HT-29 (cell line): ENCODE results near the gene SLC45A2. TPM values are rescaled to one million over a fixed set of nuclear protein-coding genes. Genes with fewer than 3 reads are reported as not detected.

Source experiments
- DNase-seq: peaks from one replicate; pipeline ENCODE4 v3.0.0-alpha.2; 2015; ENCODE audit warnings: low spot score
- total RNA-seq: library from RNA; depleted of rRNA; stranded (reverse); fragments of >200 nt; shearing (Covaris generic); gene quantifications from 2 replicates; pipeline ENCODE4 v1.2.3, GENCODE V29; 2014

SLC45A2 gene
- total RNA-seq, 1 experiment from 2014 or later, result not detected

DNA sequence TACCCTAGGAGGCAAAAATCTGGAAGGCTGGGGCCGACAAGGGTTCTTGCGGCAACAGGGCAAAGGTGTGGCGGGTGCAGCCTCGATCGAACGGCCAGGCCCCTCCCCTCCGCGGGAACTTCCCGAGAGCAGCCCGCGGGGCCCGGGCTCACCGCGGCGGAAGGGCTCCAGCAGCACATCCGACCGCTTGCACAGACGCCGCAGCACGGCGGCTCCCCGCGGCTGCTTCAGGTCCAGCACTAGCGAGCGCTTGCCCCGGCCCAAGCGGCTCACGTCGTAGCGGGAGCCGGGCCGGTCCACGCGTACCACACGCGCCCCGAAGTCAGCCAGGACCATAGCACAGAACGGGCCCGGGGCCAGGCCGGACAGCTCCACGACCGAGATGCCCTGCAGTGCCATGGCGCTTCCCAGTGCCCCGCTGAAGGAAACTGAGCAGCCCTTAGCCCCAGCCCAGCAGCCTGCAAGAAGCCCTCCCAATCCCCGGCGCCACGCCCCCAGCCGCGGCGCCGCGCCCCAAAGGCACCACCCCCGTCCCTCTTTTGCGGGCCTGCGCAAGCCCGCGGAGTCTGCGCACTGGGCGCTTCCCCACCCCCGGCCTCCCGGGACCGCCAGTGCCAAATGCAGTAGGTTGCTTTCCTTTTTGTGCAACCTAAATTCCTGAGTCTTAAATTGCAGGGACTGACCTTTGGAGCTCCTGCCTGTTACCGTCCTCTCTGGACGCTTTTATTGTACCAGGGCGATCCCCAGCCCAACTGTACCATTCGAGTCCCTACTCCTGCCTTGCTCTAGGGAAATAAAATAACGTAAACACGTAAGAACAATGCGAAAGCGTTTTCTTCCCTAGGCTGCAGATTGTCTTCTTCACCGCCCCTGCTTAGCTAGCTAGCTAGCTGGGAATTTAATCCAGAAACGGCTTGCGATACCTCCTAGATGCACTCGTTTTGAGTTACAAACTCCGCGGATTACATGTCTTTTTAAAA lies 23.4 kb upstream of the SLC45A2 start, which contains the start of gene AMACR:
AMACR (minus strand) TSS at position 430 of the 980 bp plus-strand sequence; CDS start at position 399, 31 bp downstream.
- DNase-seq, result peak; percentile 94

DNA sequence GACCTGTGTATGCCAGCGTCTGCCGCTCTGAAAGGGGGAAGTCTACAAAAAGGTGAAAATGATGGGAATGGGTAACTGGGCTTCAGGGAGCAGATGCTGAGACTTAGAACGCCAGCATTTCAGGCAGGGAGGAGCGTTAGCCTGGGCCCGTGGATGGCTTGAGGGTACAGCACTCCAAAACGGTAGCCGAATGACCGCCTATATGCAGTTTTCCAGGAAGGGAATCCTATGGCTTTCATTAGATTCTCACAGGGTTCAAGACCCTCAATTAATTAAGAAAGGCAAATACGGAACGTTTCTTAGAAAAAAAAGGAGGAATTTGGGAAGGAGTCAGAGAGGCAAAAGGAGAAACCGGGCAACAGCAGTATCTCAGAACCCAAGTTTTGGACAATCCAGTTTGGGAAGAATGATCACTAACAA lies 22.7 kb upstream of the SLC45A2 start:
- DNase-seq, result no peak

DNA sequence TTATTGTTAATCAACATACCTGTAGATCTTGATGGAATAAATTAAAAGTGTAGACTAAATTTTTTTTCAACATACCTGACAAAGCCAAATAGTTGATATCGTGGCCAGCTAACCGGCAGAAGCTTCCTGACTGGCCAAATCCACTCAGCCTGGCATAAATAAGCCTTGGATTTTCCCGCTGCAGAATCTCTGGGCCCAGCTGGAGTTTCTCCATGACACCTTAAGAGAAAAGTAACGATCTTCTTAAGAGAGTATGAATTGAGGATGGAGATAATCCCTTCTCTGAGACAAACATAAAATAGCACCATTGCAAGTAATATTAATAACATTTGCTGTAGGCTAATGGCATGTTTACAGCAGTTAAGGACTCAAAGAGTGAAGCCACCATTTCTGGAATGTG lies 21.2 kb upstream of the SLC45A2 start:
- no peak for DNase-seq

DNA sequence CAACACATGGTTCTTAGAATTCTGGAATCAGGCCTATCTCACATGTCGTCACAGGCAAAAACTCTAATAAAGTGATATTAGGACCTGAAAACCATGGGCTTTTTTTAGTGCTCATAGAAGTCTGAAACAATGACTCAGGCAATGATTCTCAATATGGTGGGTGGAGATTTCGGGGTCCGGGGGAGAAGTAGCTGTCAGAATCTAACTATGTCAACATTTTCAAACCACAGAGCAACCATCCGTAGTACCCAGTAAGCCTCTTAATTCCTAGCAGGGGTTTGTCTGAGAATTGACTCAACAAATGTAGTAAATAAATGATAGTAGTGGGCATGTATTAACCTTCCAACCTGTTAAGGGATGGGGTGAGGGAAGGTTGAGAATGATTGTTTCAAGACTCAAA lies 20.7 kb upstream of the SLC45A2 start:
- no peak for DNase-seq

DNA sequence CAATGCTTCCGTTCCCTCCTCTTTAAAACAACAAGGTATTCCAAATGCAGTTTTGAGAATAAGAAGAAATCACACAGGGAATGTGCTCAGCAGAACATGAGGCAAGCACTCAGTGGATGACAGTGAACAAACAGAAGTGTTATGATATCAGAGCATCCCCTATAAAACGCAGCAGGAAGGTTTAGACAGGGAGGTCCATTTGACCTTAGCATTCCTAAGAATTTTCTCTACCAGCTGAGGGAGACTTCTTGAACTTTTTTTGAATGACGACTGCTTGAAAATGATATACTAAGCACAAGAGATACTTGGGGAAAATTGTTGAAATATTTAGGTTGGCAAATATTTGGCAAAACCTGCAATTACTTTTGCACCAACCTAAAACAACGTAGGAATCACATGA lies 19.4 kb upstream of the SLC45A2 start:
- no peak for DNase-seq

DNA sequence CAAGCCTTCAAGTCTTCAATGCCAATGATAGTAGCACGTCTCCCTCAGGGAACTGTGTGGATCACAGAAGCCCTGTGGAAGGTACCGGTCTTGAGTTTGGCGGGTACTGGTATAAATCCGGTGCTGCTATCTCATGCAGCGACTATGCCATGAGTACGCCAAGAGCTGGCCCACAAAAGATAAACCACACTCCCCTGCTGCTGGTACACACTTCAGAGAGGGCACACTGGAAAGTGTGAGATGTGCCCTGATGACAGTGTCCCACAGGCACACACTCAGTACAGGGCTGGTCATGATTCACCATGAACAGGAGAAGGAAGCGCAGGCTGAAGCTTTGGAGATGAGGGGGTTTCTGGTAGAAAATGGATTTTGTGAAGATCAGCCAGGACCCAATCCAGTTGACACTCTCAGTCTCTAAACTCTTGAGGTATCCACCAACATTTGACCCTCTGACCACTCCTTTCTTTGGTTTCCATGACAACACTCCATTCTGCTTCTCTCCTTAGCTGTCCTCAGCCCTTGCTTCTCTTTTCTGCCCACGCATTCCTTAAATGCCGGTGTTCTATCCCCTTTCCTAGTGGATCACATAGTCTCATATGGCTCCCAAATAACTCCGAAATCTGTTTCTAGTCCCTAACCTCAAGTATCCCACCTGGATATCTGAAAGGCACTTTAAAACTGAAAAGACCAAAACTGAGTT lies 18.3 kb upstream of the SLC45A2 start:
- DNase-seq, result no peak

DNA sequence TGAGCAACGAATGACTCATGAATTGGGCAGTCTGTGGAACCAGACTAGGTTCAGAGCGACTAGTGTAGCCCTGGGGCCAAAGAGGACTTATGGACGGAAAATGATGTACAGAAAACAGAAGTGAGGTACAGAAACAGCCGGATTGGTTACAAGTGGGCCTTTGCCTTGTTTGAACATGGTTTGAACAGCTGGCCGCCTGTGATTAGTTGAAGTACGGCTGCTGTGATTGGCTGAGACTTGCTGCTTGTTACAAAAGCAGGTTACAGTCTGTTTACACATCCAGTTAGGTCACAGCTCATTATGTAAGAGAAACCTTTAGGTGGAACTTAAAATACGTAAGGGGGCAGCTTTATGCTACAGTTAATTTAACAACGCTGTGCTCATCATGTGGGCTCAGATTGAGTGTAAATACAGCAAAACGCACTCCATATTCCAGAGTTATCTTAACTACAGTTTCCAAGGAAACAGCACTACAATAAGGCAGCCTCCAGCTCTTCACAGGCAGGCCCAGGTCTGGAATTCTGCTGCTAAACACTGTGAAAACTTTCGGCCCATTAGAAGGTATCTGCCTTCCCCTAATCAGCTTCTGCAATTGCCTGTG lies 16.8 kb upstream of the SLC45A2 start:
- no peak for DNase-seq

DNA sequence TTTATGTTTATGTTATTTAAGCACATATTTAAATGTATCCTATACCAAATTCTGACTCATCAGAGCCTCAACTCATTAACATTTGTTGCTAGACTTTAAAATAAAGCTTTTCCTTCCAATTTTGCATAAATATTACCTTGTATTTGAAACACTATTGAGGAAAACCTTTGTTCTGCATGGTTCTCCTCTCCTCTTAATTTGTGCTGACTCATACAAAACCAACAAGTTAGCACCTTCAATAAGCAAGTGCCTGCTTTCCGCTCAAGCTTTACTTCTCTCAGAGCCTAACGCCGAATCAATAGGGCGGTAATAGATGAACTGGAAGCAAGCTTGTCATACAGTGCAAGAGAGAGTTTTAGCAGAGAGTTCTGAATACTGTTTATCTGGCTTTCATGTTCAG lies 15.5 kb upstream of the SLC45A2 start:
- DNase-seq, result no peak

DNA sequence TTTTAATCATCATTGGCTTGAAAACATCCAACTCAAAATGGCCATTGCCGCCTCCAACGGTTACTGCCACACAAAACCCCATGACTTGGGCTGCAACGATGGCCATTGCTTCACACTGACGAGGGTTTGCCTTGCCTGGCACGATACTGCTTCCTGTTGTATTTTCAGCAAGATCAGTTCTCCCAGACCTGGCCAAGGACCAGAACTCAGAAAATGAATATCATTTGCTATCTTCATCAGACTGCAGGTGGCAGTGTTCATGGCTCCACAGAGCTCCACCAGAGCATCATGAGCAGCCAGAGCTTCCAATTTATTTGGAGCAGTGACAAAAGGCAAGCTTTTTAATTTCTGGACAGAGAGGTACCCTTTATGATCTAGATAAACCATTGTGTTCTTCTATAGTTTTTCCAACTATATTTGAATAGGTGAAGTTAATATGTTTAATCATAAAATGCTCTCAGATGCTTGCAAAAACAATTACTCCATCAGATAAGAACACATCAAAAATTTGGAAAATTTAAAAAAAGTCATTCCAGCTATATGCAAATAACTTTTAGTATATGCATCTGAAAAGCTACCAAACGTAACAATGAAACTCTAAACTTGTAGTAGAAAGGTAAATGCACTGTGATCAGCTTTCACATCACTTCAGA lies 13.0 kb upstream of the SLC45A2 start:
- DNase-seq, result peak; percentile 81

DNA sequence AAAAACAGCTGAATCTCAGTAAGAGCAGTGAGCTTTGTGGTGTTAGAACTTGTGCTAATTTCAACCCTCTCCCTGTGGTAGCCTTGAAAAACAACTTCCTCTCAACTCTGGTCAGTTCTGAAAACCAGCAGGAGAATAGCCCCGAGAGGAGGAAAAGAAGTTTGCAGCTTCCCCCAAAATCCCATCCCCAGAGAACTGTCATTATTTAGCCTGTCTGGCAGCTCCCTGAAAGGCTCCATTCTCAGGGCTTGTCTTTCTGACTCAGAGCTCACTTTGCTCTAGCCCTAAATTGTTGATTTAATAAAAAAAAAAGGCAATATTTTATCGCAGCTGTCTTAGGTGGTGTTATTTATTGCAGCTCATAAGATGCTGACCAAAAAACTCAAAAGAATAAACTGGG lies 11.4 kb upstream of the SLC45A2 start:
- no peak for DNase-seq

DNA sequence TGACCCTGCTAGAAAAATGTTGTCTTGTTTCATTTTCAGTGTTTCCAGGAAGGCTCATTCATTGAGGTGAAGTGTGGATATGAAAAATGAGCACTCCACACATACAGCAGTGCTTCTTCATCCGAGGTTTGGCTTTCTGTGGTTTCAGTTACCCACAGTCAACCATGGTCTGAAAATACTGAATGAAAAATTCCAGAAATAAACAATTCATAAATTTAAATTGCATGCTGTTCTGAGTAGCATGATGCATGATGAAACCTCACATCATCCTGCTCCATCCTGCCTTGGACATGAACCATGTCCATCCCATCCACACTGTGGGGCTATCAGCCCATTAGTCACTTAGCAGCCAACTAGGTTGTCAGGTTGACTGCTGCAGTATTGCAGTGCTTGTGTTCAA lies 10.4 kb upstream of the SLC45A2 start:
- DNase-seq, result peak; percentile 15

DNA sequence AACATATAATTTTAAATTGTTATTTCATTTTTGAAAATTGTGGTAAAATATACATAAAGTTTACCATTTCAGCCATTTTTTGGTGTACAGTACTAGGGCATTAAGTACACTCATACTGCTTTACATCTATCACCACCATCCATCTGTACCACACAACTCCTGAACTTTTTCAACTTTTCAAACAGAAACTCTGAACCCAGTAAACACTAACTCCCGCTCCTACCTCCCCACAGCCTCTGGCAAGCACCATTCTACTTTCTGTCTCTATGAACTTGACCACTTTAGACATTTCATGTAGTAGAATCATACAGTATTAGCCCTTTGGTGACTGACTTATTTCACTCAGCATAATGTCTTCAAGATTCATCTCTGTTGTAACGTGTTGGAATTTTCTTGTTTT lies 8.4 kb upstream of the SLC45A2 start:
- DNase-seq, result no peak

DNA sequence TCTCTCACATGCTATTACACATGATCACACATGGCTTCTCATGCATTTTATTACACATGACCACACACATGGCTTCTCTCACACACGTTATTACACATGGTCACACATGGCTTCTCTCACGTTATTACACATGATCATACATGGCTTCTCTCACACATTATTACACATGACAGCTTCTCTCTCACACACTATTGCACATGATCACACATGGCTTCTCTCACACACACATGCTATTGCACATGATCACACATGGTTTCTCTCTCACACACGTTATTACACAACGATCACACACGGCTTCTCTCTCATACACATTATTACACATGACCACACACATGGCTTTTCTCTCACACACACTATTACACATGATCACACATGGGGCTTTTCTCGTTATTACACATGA lies 954 bp upstream of the SLC45A2 start:
- no peak for DNase-seq

DNA sequence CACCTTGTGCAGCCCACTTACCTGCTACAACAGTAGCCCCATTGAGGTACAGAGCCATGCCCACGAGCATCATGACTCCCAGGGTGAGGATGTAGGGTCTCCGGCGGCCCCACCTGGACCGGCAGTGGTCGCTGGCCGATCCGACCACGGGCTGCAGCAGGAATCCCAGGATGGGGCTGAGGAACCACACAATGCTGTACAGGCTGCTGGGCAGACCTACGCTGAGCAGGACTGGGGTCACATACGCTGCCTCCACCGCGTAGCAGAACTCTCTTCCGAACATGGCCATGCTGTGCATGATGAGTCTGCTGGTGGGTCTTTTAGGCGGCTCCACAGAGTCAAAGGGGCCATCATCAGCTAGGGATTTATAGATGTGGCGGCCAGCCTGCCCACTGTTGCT lies 315 bp downstream of the SLC45A2 start:
- DNase-seq, result no peak

DNA sequence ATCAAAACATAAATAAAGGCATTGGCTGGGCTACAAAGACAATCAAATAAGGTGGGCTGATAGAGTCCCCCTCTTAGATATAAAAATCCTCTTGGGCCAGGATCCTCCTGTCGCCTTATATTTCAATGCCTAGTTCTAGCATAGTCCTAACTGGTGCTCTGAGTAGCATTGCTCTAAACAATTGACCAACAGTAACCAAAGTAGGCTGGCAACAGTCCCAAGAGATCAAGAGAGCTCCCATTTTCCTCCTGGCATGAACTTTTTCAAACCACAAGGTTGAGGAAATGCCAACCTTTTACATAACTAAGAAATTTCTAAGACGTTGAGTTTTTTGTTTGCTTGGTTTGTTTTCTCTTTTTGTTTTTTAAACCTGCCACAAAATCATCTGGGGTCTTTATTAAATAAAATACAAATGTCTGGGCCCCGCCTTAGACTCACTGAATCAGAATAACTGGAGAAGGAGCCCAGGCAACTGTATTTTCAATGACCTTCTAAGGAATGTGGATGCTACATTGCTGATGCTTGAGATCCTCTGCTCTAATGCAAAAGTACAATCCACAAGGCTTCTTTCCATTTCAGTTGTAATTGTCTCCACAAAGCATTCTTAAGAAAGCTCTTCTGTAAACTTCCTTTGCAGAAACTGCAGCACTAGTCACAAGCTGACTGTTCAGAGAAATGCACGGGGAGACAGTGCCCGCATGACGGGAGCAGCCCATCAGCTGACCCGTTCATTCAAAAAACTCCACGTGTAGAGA lies 2.9 kb downstream of the SLC45A2 start:
- DNase-seq, result no peak

DNA sequence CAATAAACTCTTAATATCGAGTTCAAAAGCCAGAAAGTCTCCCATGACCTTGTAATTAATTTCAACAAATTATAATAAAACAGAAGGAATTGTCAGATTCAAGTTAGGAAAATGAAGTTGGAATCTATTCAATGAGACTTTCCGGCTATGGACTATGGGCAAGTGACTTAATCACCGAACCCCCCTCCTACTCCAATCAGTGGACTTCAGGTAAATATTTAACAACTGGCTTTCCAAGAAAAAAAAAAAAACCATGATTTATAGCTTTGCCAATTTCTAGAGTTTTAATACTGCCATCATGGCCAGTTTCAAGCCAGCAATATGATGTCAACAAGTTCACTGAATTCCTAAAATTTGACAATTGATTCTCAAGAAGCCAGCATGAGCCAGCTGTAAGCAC lies 4.5 kb downstream of the SLC45A2 start:
- no peak for DNase-seq

DNA sequence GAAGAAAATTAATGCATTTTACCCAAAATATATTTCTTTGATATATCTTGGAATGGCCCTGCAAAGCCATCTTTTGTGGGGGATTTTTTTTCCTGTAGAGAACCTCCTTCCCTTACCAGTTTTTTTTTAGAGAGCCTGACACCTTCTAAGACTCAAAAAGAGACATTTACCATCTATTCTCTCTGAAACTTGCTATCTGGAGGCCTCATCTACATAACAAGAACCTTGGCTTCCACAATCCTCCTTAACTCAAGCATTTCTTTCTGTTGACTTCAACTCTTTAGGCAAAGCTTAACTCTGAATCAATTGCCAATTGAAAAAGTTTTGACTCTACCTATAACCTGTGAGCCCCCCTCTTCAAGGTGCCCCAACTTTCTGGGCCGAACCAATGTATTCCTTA lies 6.2 kb downstream of the SLC45A2 start:
- no peak for DNase-seq

DNA sequence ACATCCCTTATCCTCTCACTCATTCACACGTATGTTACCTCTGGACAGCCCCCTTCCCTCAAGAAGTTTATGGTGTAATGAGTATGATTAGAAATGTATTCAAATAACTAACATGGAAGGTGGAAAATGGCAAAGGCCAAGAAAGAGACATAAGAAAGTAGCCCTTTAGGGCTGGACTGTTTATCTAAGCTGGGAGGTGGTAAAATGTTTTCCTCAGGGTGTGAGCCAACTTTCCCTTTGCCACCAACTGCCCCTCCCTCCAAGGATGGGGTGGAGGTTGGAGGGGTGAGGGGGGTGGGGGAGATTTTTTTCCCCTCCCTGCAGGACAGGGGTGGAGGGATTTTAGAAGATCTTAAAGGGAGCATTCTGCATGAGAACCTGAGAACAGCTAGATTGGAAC lies 8.2 kb downstream of the SLC45A2 start:
- no peak for DNase-seq

DNA sequence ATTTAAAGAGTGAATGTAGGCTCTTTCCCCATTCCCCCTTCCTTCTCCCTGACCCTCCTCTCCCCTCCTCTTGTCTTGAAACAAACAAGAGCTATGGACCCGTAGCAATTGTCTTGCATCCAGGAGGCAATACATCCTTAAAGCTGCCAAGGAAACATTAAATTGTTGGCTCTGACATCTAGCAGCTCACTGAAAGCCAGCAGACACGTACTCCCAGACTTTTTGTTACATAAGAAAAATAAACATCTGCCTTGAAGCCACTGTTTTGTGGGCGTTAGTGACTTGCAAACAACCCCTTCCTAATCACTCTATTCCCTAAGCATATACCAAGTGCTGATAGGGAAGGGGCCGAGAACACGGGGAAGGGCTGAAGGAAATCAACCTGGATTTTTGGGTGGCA lies 8.6 kb downstream of the SLC45A2 start:
- no peak for DNase-seq

DNA sequence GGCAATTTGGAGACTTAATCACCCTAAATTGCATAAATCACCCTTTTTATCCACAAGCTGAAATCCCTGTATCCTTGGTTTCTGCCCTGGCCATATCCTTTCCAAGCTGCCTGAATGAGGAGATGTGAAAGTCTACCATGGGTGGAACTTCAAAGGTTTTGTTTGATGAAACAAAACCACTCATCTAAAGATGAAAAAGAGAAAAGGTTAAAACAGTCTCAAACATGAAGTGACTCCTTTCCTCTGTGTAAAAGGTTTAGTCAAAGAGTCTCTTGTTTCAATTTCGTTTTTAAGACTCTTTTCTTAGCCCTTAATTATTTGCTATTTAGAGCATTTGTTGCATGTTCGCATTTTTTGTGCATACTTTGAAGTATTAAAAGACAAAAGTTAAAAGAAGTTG lies 11.2 kb downstream of the SLC45A2 start:
- DNase-seq, result no peak
